ENCODE measurements around the gene CADM2. TPM values are rescaled to one million over a fixed set of nuclear protein-coding genes. Genes with fewer than 3 reads are reported as not detected.

CADM2 gene
- total RNA-seq, 1 donor from 2014 or later, result 6.8 TPM

GRCh38 chr3:85053626-85054025 lies 94.8 kb downstream of the CADM2 start:
- Mint-ChIP-seq H3K36me3 (no peaks in the 10 kb centered on the region), H3K9me3 (no peaks in the 10 kb centered on the region), H3K4me3 (no peak overlapping the region), H3K4me1 (no peaks in the 10 kb centered on the region), H3K27me3 (ENCODE audit: insufficient read depth, low read depth) (no peaks in the 10 kb centered on the region), H3K27ac (no peak overlapping the region)
- Histone ChIP-seq H3K9ac (no peak overlapping the region), H3K4me2 (no peak overlapping the region), H3K79me2 (ENCODE audit: low read depth) (no peaks in the 10 kb centered on the region), H3K36me3 (no peaks in the 10 kb centered on the region), H3K27me3 (no peaks in the 10 kb centered on the region), H3K9me3 (ENCODE audit: low read depth) (no peaks in the 10 kb centered on the region), H3K4me1 (no peaks in the 10 kb centered on the region), H2AFZ (replicated peaks) (no peak overlapping the region), H3F3A (ENCODE audit: low read depth) (no peaks in the 10 kb centered on the region), H3K27ac (no peak overlapping the region), H3K4me3 (no peak overlapping the region), H4K20me1 (ENCODE audit: low read depth) (no peaks in the 10 kb centered on the region)
- TF ChIP-seq CTCF (IDR thresholded peaks at IDR 0.05) (no peak), EZH2 (IDR thresholded peaks at IDR 0.05) (no peak), EZH2phosphoT487 (IDR thresholded peaks at IDR 0.05) (no peak)
- no peak for DNase-seq (ENCODE audit: low spot score)

- Mint-ChIP-seq H3K27ac (no peak overlapping the region), H3K4me3 (no peak overlapping the region), H3K36me3 (no peaks in the 10 kb centered on the region), H3K9me3 (no peaks in the 10 kb centered on the region), H3K4me1 (no peaks in the 10 kb centered on the region), H3K27me3 (ENCODE audit: insufficient read depth, low read depth) (no peaks in the 10 kb centered on the region)
- no peak overlapping the region for H3K4me2 ChIP-seq
- H3K27ac ChIP-seq, result no peak overlapping the region
- DNase-seq (ENCODE audit: low spot score), result no peak
- H4K20me1 ChIP-seq (ENCODE audit: low read depth), result no peaks in the 10 kb centered on the region
- H3K36me3 ChIP-seq, result no peaks in the 10 kb centered on the region
- no peaks in the 10 kb centered on the region for H3F3A ChIP-seq (ENCODE audit: low read depth)
- H3K9ac ChIP-seq, result no peak overlapping the region
- H3K4me3 ChIP-seq, result no peak overlapping the region
- H3K4me1 ChIP-seq, result no peaks in the 10 kb centered on the region
- no peaks in the 10 kb centered on the region for H3K9me3 ChIP-seq (ENCODE audit: low read depth)
- TF ChIP-seq EZH2 (IDR thresholded peaks at IDR 0.05), result no peak
- no peak for TF ChIP-seq CTCF (IDR thresholded peaks at IDR 0.05)
- no peak for TF ChIP-seq EZH2phosphoT487 (IDR thresholded peaks at IDR 0.05)
- H3K79me2 ChIP-seq (ENCODE audit: low read depth), result no peaks in the 10 kb centered on the region
- H2AFZ ChIP-seq (replicated peaks), result no peak overlapping the region
- H3K27me3 ChIP-seq, result no peaks in the 10 kb centered on the region
Observed at GRCh38 chr3:85054579-85054978, 95.8 kb downstream of the CADM2 start.

- Mint-ChIP-seq H3K4me1 (no peaks in the 10 kb centered on the region), H3K27ac (no peak overlapping the region), H3K9me3 (no peaks in the 10 kb centered on the region), H3K27me3 (ENCODE audit: insufficient read depth, low read depth) (no peaks in the 10 kb centered on the region), H3K36me3 (no peaks in the 10 kb centered on the region), H3K4me3 (no peak overlapping the region)
- no peak for DNase-seq (ENCODE audit: low spot score)
- Histone ChIP-seq H3K4me3 (no peak overlapping the region), H2AFZ (replicated peaks) (no peak overlapping the region), H3K27ac (no peak overlapping the region), H3K36me3 (no peaks in the 10 kb centered on the region), H3K4me2 (no peak overlapping the region), H4K20me1 (ENCODE audit: low read depth) (no peaks in the 10 kb centered on the region), H3K79me2 (ENCODE audit: low read depth) (no peaks in the 10 kb centered on the region), H3F3A (ENCODE audit: low read depth) (no peaks in the 10 kb centered on the region), H3K9ac (no peak overlapping the region), H3K9me3 (ENCODE audit: low read depth) (no peaks in the 10 kb centered on the region), H3K4me1 (peaks cover 5% of the 10 kb centered on the region), H3K27me3 (no peaks in the 10 kb centered on the region)
- TF ChIP-seq EZH2phosphoT487 (IDR thresholded peaks at IDR 0.05), result no peak
- no peak for TF ChIP-seq EZH2 (IDR thresholded peaks at IDR 0.05)
- TF ChIP-seq CTCF (IDR thresholded peaks at IDR 0.05), result no peak
Observed at GRCh38 chr3:85068911-85069310, 110.1 kb downstream of the CADM2 start.

Measured in neural progenitor cell (in vitro differentiated cells).